ENCODE measurements around the gene C16orf92.

- TF ChIP-seq, protein P1, sequence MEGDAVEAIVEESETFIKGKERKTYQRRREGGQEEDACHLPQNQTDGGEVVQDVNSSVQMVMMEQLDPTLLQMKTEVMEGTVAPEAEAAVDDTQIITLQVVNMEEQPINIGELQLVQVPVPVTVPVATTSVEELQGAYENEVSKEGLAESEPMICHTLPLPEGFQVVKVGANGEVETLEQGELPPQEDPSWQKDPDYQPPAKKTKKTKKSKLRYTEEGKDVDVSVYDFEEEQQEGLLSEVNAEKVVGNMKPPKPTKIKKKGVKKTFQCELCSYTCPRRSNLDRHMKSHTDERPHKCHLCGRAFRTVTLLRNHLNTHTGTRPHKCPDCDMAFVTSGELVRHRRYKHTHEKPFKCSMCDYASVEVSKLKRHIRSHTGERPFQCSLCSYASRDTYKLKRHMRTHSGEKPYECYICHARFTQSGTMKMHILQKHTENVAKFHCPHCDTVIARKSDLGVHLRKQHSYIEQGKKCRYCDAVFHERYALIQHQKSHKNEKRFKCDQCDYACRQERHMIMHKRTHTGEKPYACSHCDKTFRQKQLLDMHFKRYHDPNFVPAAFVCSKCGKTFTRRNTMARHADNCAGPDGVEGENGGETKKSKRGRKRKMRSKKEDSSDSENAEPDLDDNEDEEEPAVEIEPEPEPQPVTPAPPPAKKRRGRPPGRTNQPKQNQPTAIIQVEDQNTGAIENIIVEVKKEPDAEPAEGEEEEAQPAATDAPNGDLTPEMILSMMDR (IDR thresholded peaks at IDR 0.05), result no peak
- TF ChIP-seq POLR2A (IDR thresholded peaks at IDR 0.05; ENCODE audit: low read depth), result no peak
Observed at GRCh38 chr16:29974291-29975133, 48.5 kb upstream of the C16orf92 start.

Measured in esophagus muscularis mucosa (tissue), 3 donors.